Activated T-helper 2 cell treated with anti-CD3 and anti-CD28 coated beads, Interferon-gamma antibody, Interleukin-2, Interleukin-4, amounts not matched to agents 10 μg/mL and 5 μg/mL and 100 μg/mL, durations not matched to agents 14 hours and 24 hours and 36 hours (primary cell): Measurements from ENCODE around the gene LMO3. TPM values are rescaled to one million over a fixed set of nuclear protein-coding genes. Genes with fewer than 3 reads are reported as not detected.

Experiments used
- DNase-seq: peaks from one replicate; pipeline ENCODE4 v3.0.0; 2021; ENCODE audit warnings: low spot score
- H3K27ac Mint-ChIP-seq: one replicate; pipeline ENCODE4 v1.8.0; 2021; ENCODE audit warnings: mixed read lengths
- H3K27me3 Mint-ChIP-seq: one replicate; pipeline ENCODE4 v1.8.0; 2021; ENCODE audit warnings: low read depth, mixed read lengths
- H3K36me3 Mint-ChIP-seq: one replicate; pipeline ENCODE4 v1.8.0; 2021; ENCODE audit warnings: low read depth, mixed read lengths
- H3K4me1 Mint-ChIP-seq: one replicate; pipeline ENCODE4 v1.8.0; 2021; ENCODE audit warnings: low read depth, mixed read lengths
- H3K4me3 Mint-ChIP-seq: one replicate; pipeline ENCODE4 v1.8.0; 2021; ENCODE audit warnings: low read depth, mild to moderate bottlenecking, moderate library complexity, mixed read lengths
- H3K9me3 Mint-ChIP-seq: one replicate; pipeline ENCODE4 v1.8.0; 2021; ENCODE audit warnings: mixed read lengths
- intact Hi-C: fragments of 100-400 bp; cut with micrococcal nuclease; formaldehyde crosslinking; loops from one replicate; pipeline ENCODE4 v1.15.1; 2023
- total RNA-seq: library from RNA; stranded (reverse); gene quantifications from 2 replicates; pipeline ENCODE4 v1.2.3, GENCODE V29; 2022

Gene LMO3
- total RNA-seq, 1 donor from 2014 or later: not detected

- H3K4me3 Mint-ChIP-seq: no peak overlapping the region
- no peaks in the 10 kb centered on the region for H3K9me3 Mint-ChIP-seq
- H3K4me1 Mint-ChIP-seq: peaks cover 8% of the 10 kb centered on the region
- no peaks in the 10 kb centered on the region for H3K36me3 Mint-ChIP-seq
- no peak for DNase-seq
- intact Hi-C loops: no loop called here
- H3K27me3 Mint-ChIP-seq: peaks cover 53% of the 10 kb centered on the region
- H3K27ac Mint-ChIP-seq: no peak overlapping the region
These were observed 2.2 kb upstream of the LMO3 start for GRCh38 chr12:16607906-16608775.

GRCh38 chr12:16606991-16607390 is 1.0 kb upstream of the LMO3 start:
- intact Hi-C loops: no loop called here
- no peaks in the 10 kb centered on the region for H3K36me3 Mint-ChIP-seq
- no peak for DNase-seq
- H3K27me3 Mint-ChIP-seq: peaks cover 53% of the 10 kb centered on the region
- H3K9me3 Mint-ChIP-seq: no peaks in the 10 kb centered on the region
- H3K4me1 Mint-ChIP-seq: peaks cover 8% of the 10 kb centered on the region
- H3K4me3 Mint-ChIP-seq: no peak overlapping the region
- no peak overlapping the region for H3K27ac Mint-ChIP-seq

- H3K4me3 Mint-ChIP-seq: no peak overlapping the region
- intact Hi-C loops: no loop called here
- no peaks in the 10 kb centered on the region for H3K36me3 Mint-ChIP-seq
- no peak for DNase-seq
- H3K27me3 Mint-ChIP-seq: peaks cover 53% of the 10 kb centered on the region
- no peak overlapping the region for H3K27ac Mint-ChIP-seq
- no peaks in the 10 kb centered on the region for H3K9me3 Mint-ChIP-seq
- peaks cover 8% of the 10 kb centered on the region for H3K4me1 Mint-ChIP-seq
These were observed 363 bp upstream of the LMO3 start for GRCh38 chr12:16606201-16606849.

GRCh38 chr12:16605642-16606116 is 283 bp downstream of the LMO3 start:
- peaks cover 8% of the 10 kb centered on the region for H3K4me1 Mint-ChIP-seq
- intact Hi-C loops: no loop called here
- no peaks in the 10 kb centered on the region for H3K9me3 Mint-ChIP-seq
- H3K27me3 Mint-ChIP-seq: peaks cover 53% of the 10 kb centered on the region
- H3K36me3 Mint-ChIP-seq: no peaks in the 10 kb centered on the region
- H3K27ac Mint-ChIP-seq: no peak overlapping the region
- no peak for DNase-seq
- peak overlapping the region; percentile 40 for H3K4me3 Mint-ChIP-seq

- DNase-seq: no peak
- intact Hi-C loops: no loop called here
- no peaks in the 10 kb centered on the region for H3K9me3 Mint-ChIP-seq
- no peak overlapping the region for H3K4me3 Mint-ChIP-seq
- H3K27ac Mint-ChIP-seq: no peak overlapping the region
- peaks cover 46% of the 10 kb centered on the region for H3K27me3 Mint-ChIP-seq
- peaks cover 6% of the 10 kb centered on the region for H3K4me1 Mint-ChIP-seq
- no peaks in the 10 kb centered on the region for H3K36me3 Mint-ChIP-seq
These were observed 1.2 kb downstream of the LMO3 start for GRCh38 chr12:16604596-16605252.

- Mint-ChIP-seq H3K36me3 (no peaks in the 10 kb centered on the region), H3K4me3 (no peak overlapping the region), H3K27ac (no peak overlapping the region)
These were observed 1.9 kb downstream of the LMO3 start for GRCh38 chr12:16603916-16604575.

GRCh38 chr12:16603260-16603915 is 2.6 kb downstream of the LMO3 start:
- H3K4me3 Mint-ChIP-seq: no peak overlapping the region
- no peaks in the 10 kb centered on the region for H3K9me3 Mint-ChIP-seq
- intact Hi-C loops: no loop called here
- H3K27me3 Mint-ChIP-seq: peaks cover 39% of the 10 kb centered on the region
- peaks cover 3% of the 10 kb centered on the region for H3K4me1 Mint-ChIP-seq
- no peak for DNase-seq
- H3K36me3 Mint-ChIP-seq: no peaks in the 10 kb centered on the region
- H3K27ac Mint-ChIP-seq: no peak overlapping the region

More at GRCh38 chr12:16603916-16604575, 1.9 kb downstream of the LMO3 start:
- DNase-seq: no peak
- intact Hi-C loops: no loop called here
- no peaks in the 10 kb centered on the region for H3K9me3 Mint-ChIP-seq
- peaks cover 3% of the 10 kb centered on the region for H3K4me1 Mint-ChIP-seq
- peaks cover 42% of the 10 kb centered on the region for H3K27me3 Mint-ChIP-seq

GRCh38 chr12:16602412-16602811 is 3.5 kb downstream of the LMO3 start:
- Mint-ChIP-seq H3K36me3 (no peaks in the 10 kb centered on the region), H3K27ac (no peak overlapping the region), H3K4me3 (no peak overlapping the region), H3K4me1 (peaks cover 3% of the 10 kb centered on the region), H3K27me3 (peaks cover 30% of the 10 kb centered on the region), H3K9me3 (no peaks in the 10 kb centered on the region)
- no peak for DNase-seq
- intact Hi-C loops: no loop called here

- intact Hi-C loops: no loop called here
- DNase-seq: no peak
- H3K36me3 Mint-ChIP-seq: no peaks in the 10 kb centered on the region
- H3K27ac Mint-ChIP-seq: no peak overlapping the region
- peaks cover 12% of the 10 kb centered on the region for H3K27me3 Mint-ChIP-seq
- no peaks in the 10 kb centered on the region for H3K4me1 Mint-ChIP-seq
- H3K9me3 Mint-ChIP-seq: no peaks in the 10 kb centered on the region
- no peak overlapping the region for H3K4me3 Mint-ChIP-seq
These were observed 5.4 kb downstream of the LMO3 start for GRCh38 chr12:16600525-16600924.

- DNase-seq: no peak
- Mint-ChIP-seq H3K4me3 (no peak overlapping the region), H3K27me3 (peaks cover 3% of the 10 kb centered on the region), H3K36me3 (no peaks in the 10 kb centered on the region), H3K27ac (no peak overlapping the region), H3K4me1 (no peaks in the 10 kb centered on the region), H3K9me3 (no peaks in the 10 kb centered on the region)
- intact Hi-C loops: no loop called here
These were observed 6.9 kb downstream of the LMO3 start for GRCh38 chr12:16599081-16599480.

- no peaks in the 10 kb centered on the region for H3K36me3 Mint-ChIP-seq
- no peaks in the 10 kb centered on the region for H3K4me1 Mint-ChIP-seq
- no peaks in the 10 kb centered on the region for H3K27me3 Mint-ChIP-seq
- no peak for DNase-seq
- H3K9me3 Mint-ChIP-seq: no peaks in the 10 kb centered on the region
- intact Hi-C loops: no loop called here
- no peak overlapping the region for H3K27ac Mint-ChIP-seq
- no peak overlapping the region for H3K4me3 Mint-ChIP-seq
These were observed 11.2 kb downstream of the LMO3 start for GRCh38 chr12:16594797-16595196.

GRCh38 chr12:16593546-16593945 is 12.4 kb downstream of the LMO3 start:
- Mint-ChIP-seq H3K27ac (no peak overlapping the region), H3K27me3 (no peaks in the 10 kb centered on the region), H3K4me1 (no peaks in the 10 kb centered on the region), H3K4me3 (no peak overlapping the region), H3K36me3 (no peaks in the 10 kb centered on the region), H3K9me3 (no peaks in the 10 kb centered on the region)
- intact Hi-C loops: no loop called here
- DNase-seq: no peak
